Measurements from ENCODE around the gene MRLN.

- TF ChIP-seq CTCF (IDR thresholded peaks at IDR 0.05) (no peak), POLR2A (IDR thresholded peaks at IDR 0.05) (no peak)
These were observed 39.6 kb upstream of the MRLN start for GRCh38 chr10:59792812-59793211.
